Stimulated activated CD4-positive, alpha-beta T cell treated with anti-CD3 and anti-CD28 coated beads, Interleukin-4, amount 100 ng/mL, for 4 hours (primary cell): ENCODE measurements around the gene TMEM37.

Experiments
- DNase-seq, 2 experiments: peaks; one replicate each; pipeline ENCODE4 v3.0.0-alpha.2; 2020

TMEM37 gene

DNA sequence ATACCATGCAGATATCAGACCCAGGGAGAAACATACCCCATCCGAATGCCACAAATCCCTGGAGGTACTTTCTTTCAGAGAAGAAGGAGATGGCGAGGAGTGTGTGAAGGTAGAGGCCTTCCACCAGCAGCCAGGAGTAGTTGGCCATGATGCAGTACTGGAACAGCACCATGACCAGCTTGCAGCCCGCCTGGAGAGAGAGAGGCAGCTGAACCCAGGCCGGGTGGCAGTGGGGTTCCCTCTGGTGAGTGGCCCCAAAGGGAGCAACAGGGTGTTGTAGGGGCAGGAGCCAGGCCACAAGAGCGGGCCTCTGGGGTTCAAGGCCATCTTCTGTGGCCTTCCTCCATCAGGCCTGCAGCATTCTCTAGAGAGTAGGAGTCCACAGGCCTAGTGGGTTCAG lies 30.2 kb downstream of the TMEM37 start:
- DNase-seq = no peak

DNA sequence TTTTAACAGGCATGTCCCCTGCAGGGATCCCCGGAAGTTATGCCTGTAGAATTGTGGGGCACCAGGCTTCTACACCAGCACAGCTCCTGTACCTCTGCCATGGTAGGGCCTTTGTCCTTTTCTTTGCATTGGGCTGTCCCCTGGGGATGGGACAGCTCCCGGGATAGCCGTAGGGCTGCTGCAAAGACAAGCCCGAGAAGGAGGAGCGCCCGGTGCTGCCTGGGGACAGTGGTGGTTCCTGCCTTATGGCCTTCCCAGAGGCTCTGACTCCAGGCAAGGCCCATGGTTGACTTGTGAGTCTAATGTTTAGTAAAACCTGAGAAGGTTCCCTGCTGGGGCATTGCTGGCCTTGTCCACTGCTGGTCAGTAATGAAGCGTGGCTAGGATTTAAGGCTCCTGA lies 30.9 kb downstream of the TMEM37 start:
- no peak for DNase-seq

GRCh38 chr2:119463136-119463535 lies 31.5 kb downstream of the TMEM37 start:
- DNase-seq = no peak

GRCh38 chr2:119463990-119464389 lies 32.3 kb downstream of the TMEM37 start:
- DNase-seq = no peak

DNA sequence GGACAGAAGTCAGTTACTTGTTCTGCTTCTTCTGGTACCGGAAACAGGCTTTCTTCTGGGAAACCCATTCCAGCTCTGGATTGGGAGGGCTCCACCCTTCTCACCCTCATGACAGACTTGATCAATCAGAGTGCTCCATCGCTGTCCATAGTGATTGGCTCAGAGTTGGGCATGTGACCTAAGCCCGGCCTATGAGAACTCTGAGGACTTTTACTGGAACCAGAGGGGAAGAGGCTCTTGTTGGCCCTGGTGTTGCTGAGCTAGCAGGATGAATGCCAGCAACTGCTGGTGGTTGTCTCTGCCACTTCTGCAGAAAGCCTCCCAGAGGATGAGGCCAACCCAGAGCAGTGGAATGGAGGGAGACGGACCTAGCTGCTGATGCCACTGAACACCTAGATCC lies 33.3 kb downstream of the TMEM37 start:
- no peak for DNase-seq

- DNase-seq = no peak
These were observed 34.0 kb downstream of the TMEM37 start for GRCh38 chr2:119465687-119466086.

DNA sequence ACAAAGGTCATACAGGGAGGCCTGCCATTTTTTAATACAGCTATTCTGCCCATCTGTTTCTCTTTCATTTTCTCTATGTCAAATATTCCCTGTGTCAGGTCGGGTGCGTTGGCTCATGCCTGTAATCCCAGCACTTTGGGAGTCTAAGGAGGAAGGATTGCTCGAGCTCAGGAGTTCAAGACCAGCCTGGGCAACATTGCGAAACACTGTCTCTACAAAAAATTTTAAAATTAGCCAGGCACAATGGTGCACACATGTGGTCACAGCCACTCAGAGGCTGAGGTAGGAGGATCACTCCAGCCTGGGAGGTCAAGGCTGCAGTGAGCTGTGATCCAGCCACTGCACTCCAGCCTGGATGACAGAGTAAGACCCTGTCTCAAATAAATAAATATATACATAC lies 34.7 kb downstream of the TMEM37 start:
- DNase-seq = no peak

DNA sequence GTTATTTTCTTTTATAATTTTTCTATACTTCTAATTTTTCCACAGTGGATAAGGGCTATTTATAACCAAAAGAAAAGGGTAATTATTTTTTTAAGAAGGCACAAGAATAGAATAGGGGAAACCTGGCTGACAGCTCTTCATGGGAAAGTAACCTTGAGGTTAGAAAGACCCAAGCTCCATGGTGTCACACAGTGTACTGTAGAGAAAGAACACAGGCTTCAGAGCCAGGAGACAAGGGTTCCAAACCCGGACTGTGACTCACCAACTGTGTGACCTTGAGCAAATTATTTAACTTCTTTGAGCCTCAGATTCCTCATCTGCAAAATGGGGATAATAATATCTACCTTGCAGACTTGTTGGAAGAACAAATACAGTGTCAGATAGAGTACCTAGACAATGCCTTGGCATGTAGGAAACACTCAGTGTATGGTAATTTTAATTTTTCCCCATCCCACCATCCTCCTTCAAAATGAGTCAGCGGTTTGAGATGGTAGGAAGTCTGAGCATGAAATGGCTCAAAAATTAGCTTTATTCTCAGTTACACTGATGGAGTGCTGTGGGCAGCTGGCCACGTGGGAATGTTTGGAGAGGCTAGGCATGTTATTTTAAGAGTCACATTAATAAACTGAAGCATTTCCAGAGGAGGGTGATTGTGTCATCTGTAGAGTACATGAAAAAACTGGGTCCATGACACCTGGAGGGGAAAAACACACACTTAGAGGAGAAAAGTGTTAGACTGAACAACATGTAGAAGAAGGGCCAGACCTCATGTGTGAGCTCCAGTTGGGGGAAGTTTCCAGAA lies 36.7 kb downstream of the TMEM37 start:
- no peak for DNase-seq

DNA sequence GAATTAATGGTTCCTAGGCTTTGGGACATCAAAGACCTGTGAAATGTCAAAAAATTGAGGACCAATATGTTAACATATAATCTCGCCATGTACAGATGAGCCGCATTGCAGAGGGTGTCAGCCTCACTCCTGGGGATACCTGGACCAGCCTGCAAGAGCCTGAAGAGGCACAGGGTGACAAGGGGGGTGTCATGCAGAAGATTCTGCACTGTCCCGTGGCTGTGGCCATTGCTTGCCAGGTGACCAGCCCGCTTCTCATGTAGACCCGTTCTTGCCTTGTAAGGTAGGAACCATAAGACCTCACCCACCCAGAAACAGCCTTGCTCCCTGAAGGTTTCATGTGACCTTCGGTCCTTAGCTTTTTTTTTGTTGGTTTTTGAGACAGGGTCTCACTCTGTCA lies 37.5 kb downstream of the TMEM37 start:
- DNase-seq = no peak

GRCh38 chr2:119469661-119470297 lies 38.1 kb downstream of the TMEM37 start:
- DNase-seq = no peak

DNA sequence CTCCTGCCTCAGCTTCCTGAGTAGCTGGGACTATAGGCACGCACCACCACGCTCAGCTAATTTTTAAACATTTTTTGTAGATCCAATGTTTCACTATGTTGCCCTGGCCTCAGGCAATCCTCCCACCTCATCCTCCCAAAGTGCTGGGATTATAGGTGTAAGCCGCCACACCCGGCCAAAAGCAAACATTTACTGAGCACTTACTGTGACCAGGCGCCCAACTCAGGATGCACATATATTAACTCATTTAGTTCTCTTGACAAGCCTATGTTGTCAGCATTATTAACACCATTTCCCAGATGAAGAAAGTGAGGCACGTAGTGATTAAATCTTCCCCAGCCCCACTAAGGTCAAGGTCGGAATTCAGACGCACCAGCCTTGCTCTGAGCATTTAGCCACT lies 41.1 kb downstream of the TMEM37 start:
- no peak for DNase-seq

GRCh38 chr2:119473621-119474370 lies 42.1 kb downstream of the TMEM37 start:
- no peak for DNase-seq

GRCh38 chr2:119474371-119475224 lies 42.9 kb downstream of the TMEM37 start:
- no peak for DNase-seq

DNA sequence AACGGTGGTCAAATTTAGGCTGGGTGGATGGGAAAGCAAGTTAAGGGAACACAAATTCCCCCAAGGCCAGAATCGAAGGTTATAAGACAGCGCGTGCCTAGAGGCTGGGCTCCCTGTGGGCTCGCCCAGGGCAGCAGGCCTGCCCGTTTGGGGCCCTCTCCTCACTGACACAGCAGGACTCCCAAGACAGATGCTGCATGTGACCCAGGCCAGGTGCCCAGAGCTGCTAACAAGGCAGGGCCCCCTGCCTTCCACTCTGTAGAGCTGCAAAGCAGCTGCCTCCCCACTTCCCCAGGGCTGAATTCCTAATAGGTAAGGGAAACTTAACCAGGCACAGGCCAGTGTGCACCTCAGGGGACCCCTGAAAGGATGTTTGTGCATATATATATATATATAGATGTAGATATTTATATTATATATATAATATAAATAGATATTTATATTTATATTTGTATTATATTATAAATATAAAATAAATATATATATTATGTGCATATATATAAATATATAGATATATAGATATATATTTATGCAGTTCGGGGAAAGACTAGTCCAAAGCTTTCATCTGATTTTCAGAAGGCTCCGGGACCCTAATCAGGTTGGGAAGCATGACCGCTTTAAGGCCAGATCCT lies 43.7 kb downstream of the TMEM37 start:
- no peak for DNase-seq

DNA sequence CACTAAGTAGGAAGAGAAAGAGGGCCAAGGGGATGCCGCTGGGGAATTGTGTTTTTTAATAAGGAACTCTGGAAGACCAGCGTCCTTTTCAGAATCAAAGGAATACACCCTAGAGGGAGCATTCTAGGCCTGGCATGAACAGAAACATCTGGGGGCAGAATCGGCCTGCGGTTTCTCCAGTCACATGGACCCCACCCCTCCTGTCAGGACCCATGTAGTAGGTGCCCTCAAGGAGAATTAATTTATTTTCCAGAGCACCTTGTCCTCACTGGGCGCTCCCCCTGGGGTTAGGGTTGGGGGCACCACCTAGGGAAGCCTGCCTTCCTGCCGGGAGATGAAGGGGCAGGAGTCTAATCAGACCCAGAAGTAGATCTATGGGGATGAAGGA lies 44.2 kb downstream of the TMEM37 start:
- no peak for DNase-seq

DNA sequence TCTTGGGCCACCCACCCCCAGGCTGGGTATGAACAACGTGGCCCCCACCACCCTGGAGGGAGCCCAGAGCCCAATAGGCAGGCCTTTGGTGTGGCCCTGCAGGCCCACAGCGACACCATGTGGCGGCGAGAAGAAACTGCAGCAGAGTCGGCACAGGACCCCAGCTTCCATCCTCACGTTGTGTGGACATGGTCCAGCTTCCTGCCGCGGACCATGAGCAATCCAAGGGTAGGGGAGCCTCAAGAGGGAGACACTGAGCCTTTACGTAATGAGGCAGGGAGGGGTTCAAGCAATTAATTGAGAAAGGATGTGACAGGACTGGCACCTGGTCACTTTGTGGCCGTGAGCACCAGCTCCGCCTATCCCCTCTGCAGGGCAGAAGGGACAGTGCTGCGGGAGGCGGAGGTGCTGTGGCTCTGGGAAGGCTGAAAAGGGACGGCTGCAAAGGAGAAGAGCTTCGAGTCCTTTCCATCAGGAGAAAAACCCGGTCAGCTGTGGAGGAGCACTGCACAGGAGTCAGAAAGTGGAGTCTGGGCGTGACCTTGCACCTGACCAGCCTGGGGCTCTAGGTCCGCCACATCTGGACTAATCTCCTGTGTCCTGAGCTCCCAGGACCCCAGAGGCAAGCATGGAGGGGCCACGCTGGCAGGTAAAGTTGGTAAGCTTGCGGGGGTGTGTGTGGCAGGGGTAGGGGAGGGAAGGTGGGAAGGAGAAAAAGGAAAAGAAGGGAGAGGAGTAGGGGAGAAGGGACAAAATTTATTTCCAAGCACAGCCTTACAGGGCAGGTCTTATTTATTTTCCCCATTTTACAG lies 44.9 kb downstream of the TMEM37 start:
- DNase-seq = peak in 1 of 2 experiments; percentile 16

DNA sequence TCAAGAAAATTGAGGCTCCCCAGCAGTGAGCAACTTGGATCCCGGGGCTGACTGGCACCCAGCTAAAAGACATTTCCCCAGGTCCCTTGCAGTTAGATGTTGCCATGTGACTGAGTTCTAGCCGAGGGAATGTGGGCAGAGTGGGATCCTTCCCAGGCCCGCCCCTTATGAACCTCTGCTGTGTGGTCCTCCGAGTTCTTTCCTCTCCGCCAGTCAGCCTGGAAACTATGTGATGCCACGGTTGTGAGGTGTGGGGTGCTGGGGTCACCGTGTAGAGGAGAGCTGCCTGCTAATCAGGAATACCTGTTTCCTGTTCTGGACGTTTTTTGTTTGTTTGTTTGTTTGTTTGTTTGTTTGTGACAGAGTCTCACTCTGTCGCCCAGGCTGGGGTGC lies 45.5 kb downstream of the TMEM37 start:
- DNase-seq = no peak

- no peak for DNase-seq
These were observed 46.7 kb downstream of the TMEM37 start for GRCh38 chr2:119478188-119478977.

GRCh38 chr2:119478978-119479295 lies 47.3 kb downstream of the TMEM37 start:
- no peak for DNase-seq

DNA sequence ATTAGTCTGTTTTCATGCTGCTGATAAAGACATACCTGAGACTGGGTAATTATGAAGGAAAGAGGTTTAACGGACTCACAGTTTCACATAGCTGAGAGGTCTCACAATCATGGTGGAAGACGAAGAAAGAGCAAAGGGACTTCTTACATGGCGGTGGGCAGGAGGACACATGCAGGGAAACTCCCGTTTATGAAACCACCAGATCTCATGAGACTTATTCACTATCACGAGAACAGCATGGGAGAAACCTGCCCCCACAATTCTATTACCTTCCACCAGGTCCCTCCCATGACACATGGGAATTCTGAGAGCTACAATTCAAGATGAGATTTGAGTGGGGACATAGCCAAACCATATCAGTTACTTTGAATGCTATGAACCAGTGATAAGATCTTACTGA lies 48.5 kb downstream of the TMEM37 start:
- DNase-seq = no peak

DNA sequence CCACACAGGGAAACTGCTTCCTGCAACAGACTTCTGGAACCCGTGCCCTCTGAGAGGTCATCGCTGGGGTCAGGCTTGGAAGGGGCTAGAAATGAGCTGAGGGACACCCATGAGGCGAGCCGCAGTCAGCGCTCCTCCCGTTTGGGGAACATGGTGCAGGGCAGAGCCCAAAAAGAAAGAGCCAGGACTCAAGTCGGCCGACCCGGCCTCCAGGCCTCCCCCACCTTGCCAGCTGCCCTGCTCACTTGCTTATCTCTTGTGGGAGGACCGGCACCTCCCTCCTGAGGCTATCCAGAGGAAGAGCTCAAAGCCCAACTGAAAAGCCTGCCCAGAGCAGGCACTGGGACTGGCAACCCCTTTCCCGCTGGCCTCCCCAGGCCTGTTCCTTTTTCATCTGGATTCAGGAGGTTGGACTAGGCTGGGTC lies 49.1 kb downstream of the TMEM37 start:
- DNase-seq = no peak
